Fibroblast of skin of back (primary cell): ENCODE results near the gene ZBTB25. TPM values are rescaled to one million over a fixed set of nuclear protein-coding genes. Genes with fewer than 3 reads are reported as not detected.
"Not testable (repeated sequence)": the region's sequence is repeated elsewhere in the genome, so short reads cannot be mapped to it uniquely, and the experiment has no call there.

Source experiments
- DNase-seq: peaks from one replicate; pipeline ENCODE4 v3.0.0-alpha.2; 2013
- polyA plus RNA-seq, 2 experiments: library from polyadenylated mRNA; unstranded; fragments of 120-200 nt; gene quantifications; one replicate each; pipeline ENCODE4 v1.2.1, GENCODE V29; 2013; ENCODE audit not compliant: insufficient read length in 2 of 2

Gene ZBTB25
- 4.2 TPM for polyA plus RNA-seq (2013, experiment 1 of 2; ENCODE audit: insufficient read length)
- polyA plus RNA-seq (2013, experiment 2 of 2; ENCODE audit: insufficient read length) = 6.6 TPM

- DNase-seq = peak; percentile 96
Measured at GRCh38 chr14:64503434-64504309, at the start of gene ZBTB25. ZBTB25 (minus strand) TSS chr14:64503838; CDS start chr14:64490533, 13,305 bp downstream.

GRCh38 chr14:64550621-64551333, 47.1 kb upstream of the ZBTB25 start:
- no peak for DNase-seq

GRCh38 chr14:64549791-64550620, 46.4 kb upstream of the ZBTB25 start, which contains the start of gene PPP1R36:
PPP1R36 (plus strand) TSS chr14:64549961; CDS start chr14:64549998, 37 bp downstream.
- peak; percentile 42 for DNase-seq

DNA sequence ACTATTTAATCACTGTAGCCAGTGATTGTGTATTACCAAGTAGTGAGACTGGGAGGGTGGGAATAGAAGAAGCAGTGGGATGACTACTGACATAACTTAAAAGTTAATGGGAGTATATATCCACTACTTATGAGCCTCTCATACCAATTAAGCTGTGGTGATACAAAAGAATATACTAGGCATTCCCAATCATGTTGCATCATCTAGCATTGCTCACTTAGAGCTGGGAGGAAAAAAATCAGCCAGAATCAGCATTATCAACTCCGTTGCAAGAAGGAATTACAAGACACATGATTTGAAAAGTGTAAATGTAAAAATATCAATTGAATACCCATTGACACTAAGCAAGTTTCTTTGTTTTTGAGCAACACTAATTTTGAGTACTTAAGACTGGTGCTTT, 45.4 kb upstream of the ZBTB25 start:
- peak; percentile 11 for DNase-seq

DNA sequence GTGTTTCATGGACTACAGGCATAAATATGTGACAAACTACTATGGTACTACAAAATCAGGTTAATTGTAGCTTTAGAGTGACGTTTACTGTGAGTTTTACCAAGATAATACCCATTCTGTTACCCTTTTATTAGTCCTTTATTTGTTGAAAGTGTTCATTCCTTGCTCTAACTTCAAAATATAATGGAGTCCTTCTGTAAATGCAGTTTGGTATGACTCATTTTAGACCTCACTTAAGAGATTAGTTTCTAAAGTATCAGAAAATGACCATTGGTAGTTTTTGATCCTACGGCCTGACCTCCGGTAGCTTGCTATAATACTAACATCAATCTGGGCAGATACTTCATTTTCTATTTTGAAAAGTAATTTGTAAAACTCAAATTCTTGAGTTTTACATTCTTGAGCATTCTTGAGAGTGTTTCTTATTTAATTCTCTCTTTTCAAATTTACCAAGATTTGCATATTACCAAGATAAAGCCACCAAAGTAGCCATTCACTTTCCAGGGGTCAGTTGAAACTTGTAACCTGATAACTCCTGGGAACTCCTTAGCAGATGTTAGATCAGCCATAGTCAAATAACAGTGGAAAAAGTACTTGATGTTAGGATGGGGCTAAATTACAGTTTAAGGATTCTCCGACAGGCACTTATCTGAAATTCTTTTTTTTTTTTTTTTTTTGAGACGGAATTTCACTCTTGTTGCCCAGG, 41.1 kb upstream of the ZBTB25 start:
- DNase-seq = no peak

DNA sequence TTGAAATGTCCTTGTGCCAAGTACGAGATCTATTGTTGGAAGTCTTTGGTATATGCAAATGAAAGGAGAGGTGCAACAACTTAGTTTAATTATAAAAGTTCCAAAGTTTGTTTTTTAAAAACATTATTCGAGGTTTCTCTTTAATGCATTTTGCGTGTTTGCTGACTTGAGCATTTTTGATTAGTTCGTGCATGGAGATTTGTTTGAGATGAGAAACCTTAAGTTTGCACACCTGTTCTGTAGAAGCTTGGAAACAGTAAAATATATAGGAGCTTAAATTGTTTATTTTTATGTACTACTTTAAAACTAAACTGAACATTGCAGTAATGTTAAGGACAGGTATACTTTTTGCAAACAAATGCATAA, 39.2 kb upstream of the ZBTB25 start:
- no peak for DNase-seq

DNA sequence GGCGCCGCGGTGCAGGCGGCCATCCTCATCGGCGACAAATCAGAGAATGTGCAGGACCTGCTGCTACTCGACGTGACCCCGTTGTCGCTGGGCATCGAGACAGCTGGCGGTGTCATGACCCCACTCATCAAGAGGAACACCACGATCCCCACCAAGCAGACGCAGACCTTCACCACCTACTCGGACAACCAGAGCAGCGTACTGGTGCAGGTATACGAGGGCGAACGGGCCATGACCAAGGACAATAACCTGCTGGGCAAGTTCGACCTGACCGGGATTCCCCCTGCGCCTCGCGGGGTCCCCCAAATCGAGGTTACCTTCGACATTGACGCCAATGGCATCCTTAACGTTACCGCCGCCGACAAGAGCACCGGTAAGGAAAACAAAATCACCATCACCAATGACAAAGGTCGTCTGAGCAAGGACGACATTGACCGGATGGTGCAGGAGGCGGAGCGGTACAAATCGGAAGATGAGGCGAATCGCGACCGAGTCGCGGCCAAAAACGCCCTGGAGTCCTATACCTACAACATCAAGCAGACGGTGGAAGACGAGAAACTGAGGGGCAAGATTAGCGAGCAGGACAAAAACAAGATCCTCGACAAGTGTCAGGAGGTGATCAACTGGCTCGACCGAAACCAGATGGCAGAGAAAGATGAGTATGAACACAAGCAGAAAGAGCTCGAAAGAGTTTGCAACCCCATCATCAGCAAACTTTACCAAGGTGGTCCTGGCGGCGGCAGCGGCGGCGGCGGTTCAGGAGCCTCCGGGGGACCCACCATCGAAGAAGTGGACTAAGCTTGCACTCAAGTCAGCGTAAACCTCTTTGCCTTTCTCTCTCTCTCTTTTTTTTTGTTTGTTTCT, 38.6 kb upstream of the ZBTB25 start:
- no peak for DNase-seq

GRCh38 chr14:64541261-64541971, 37.8 kb upstream of the ZBTB25 start:
- DNase-seq = peak; percentile 32

- DNase-seq = peak; percentile 99
Measured at GRCh38 chr14:64540208-64541202, 36.9 kb upstream of the ZBTB25 start, which contains the start of gene HSPA2. HSPA2 (plus strand) TSS chr14:64540741; CDS start chr14:64540850, 109 bp downstream.

- peak; percentile 26 for DNase-seq
Measured at GRCh38 chr14:64536488-64537245, 33.0 kb upstream of the ZBTB25 start.

DNA sequence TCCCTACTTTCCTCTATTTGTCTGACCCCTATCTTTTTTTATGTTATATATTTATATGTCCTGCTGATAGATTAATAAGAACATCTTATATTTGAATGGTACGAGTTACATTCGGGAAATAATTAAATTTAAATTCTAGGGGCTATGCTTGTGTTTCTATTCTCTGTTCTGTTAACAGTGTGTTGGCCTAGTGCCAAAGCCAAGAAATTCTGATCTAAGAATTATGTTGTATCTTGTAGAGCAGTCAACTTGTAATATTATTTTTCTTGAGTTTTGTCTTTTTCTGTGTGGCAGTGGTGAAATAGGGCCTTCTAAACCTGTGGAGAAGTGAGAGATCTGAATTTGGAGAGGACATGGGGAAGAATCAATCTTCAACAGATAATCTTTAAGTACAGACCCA, 27.9 kb upstream of the ZBTB25 start:
- no peak for DNase-seq

GRCh38 chr14:64525354-64525753, 21.7 kb upstream of the ZBTB25 start:
- DNase-seq = no peak

- no peak for DNase-seq
Measured at GRCh38 chr14:64522591-64523355, 19.1 kb upstream of the ZBTB25 start.

- DNase-seq = no peak
Measured at GRCh38 chr14:64520699-64521098, 17.1 kb upstream of the ZBTB25 start.

- no peak for DNase-seq
Measured at GRCh38 chr14:64518229-64518628, 14.6 kb upstream of the ZBTB25 start.

- not testable (repeated sequence) for DNase-seq
Measured at GRCh38 chr14:64517667-64518066, 14.0 kb upstream of the ZBTB25 start.

DNA sequence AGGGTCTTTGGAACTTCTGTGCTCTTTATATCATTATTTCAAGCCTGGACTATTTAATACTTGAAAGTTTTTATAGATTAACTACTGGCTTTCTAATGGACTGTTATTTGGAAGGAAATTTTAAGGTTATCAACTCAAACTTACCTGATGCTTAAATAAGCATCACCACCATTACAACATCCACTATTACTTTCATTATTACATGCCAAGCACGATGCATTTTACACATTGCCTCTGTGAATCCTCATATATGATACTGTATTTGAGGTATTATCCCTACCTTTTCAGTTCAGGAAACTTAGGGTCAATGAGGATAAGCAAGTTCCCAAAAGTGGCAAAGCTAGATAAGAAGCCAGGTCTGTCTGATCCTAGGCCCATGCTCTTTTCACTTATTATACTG, 13.3 kb upstream of the ZBTB25 start:
- no peak for DNase-seq
